Activated B cell treated with CpG ODN at 0.5 μM for 24 hours (primary cell): ENCODE data around the gene DCHS1. TPM values are rescaled to one million over a fixed set of nuclear protein-coding genes. Genes with fewer than 3 reads are reported as not detected.

Source experiments
- ATAC-seq: fragments of 200-7000 bp; cut with Tn5 transposase; one replicate; pipeline ENCODE4 v1.10.0; 2021; ENCODE audit warnings: low read depth, mild to moderate bottlenecking, moderate library complexity
- CTCF ChIA-PET: fragments of 350-600 bp; sonication (Branson Sonifier 250); formaldehyde crosslinking; loops from one replicate; lab custom pipeline; 2021; ENCODE audit warnings: antibody characterized with exemption; lab: Charles Lee
- POLR2A ChIA-PET: fragments of 350-600 bp; sonication (Branson Sonifier 250); formaldehyde crosslinking; loops from one replicate; lab custom pipeline; 2021; ENCODE audit warnings: antibody characterized with exemption; lab: Charles Lee
- DNase-seq: peaks from one replicate; pipeline ENCODE4 v3.0.0; 2022
- H3K27ac Mint-ChIP-seq: one replicate; pipeline ENCODE4 v1.8.0; 2020; ENCODE audit warnings: mixed read lengths
- H3K27me3 Mint-ChIP-seq: one replicate; pipeline ENCODE4 v1.8.0; 2021; ENCODE audit warnings: mixed read lengths
- H3K36me3 Mint-ChIP-seq: one replicate; pipeline ENCODE4 v1.8.0; 2021; ENCODE audit warnings: low read depth, mixed read lengths
- H3K4me1 Mint-ChIP-seq: one replicate; pipeline ENCODE4 v1.8.0; 2021; ENCODE audit warnings: mixed read lengths
- H3K4me3 Mint-ChIP-seq: one replicate; pipeline ENCODE4 v1.8.0; 2020; ENCODE audit warnings: mild to moderate bottlenecking, mixed read lengths
- H3K9me3 Mint-ChIP-seq: one replicate; pipeline ENCODE4 v1.8.0; 2020; ENCODE audit warnings: mixed read lengths
- intact Hi-C: fragments of 100-400 bp; cut with micrococcal nuclease; formaldehyde crosslinking; loops from one replicate; pipeline ENCODE4 v1.15.1; 2024
- total RNA-seq: library from RNA; stranded (reverse); gene quantifications from 2 replicates; pipeline ENCODE4 v1.2.3, GENCODE V29; 2022
- TF ChIP-seq, protein P1 (sequence below): fragments of 200-600 bp; IDR thresholded peaks from one replicate; pipeline ENCODE4 v1.8.0; 2022; ENCODE audit warnings: antibody characterized with exemption, mild to moderate bottlenecking

The DCHS1 gene
- total RNA-seq, 1 donor from 2014 or later = 0.22 TPM

GRCh38 chr11:6619004-6619745, 36.4 kb downstream of the DCHS1 start, which contains the start of gene TPP1:
Gene TPP1 (minus strand): TSS chr11:6619422. CDS start chr11:6619400, 22 bp downstream.
- ATAC-seq (peak; percentile 89), DNase-seq (peak; percentile 87)
- CTCF ChIA-PET = interaction anchor here (1.0 to 3.0 kb wide), 11 partner anchors 8 to 919 kb away, joined by 3 to 26 read pairs (median 5); partner anchors contain the start of genes ILK and MRPL17
- Mint-ChIP-seq H3K9me3 (no peaks in the 10 kb centered on the region), H3K27ac (no peak within 1 kb of the TSS), H3K27me3 (no peaks in the 10 kb centered on the region), H3K4me3 (no peak within 1 kb of the TSS), H3K36me3 (peaks cover 8% of the 10 kb centered on the region), H3K4me1 (peaks cover 7% of the 10 kb centered on the region)
- intact Hi-C loops = loop anchor here (1.0 to 2.0 kb wide), 5 partner anchors 16 to 228 kb away; partner anchors contain the start of genes ARFIP2, ILK, MRPL17 and RRP8
- TF ChIP-seq, protein P1, sequence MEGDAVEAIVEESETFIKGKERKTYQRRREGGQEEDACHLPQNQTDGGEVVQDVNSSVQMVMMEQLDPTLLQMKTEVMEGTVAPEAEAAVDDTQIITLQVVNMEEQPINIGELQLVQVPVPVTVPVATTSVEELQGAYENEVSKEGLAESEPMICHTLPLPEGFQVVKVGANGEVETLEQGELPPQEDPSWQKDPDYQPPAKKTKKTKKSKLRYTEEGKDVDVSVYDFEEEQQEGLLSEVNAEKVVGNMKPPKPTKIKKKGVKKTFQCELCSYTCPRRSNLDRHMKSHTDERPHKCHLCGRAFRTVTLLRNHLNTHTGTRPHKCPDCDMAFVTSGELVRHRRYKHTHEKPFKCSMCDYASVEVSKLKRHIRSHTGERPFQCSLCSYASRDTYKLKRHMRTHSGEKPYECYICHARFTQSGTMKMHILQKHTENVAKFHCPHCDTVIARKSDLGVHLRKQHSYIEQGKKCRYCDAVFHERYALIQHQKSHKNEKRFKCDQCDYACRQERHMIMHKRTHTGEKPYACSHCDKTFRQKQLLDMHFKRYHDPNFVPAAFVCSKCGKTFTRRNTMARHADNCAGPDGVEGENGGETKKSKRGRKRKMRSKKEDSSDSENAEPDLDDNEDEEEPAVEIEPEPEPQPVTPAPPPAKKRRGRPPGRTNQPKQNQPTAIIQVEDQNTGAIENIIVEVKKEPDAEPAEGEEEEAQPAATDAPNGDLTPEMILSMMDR = no peak
- POLR2A ChIA-PET = interaction anchor here (0.5 to 3.5 kb wide), 20 partner anchors 8 to 928 kb away, joined by 3 to 69 read pairs (median 7); partner anchors contain the start of genes ARFIP2, DCHS1, ILK and MRPL17

DNA sequence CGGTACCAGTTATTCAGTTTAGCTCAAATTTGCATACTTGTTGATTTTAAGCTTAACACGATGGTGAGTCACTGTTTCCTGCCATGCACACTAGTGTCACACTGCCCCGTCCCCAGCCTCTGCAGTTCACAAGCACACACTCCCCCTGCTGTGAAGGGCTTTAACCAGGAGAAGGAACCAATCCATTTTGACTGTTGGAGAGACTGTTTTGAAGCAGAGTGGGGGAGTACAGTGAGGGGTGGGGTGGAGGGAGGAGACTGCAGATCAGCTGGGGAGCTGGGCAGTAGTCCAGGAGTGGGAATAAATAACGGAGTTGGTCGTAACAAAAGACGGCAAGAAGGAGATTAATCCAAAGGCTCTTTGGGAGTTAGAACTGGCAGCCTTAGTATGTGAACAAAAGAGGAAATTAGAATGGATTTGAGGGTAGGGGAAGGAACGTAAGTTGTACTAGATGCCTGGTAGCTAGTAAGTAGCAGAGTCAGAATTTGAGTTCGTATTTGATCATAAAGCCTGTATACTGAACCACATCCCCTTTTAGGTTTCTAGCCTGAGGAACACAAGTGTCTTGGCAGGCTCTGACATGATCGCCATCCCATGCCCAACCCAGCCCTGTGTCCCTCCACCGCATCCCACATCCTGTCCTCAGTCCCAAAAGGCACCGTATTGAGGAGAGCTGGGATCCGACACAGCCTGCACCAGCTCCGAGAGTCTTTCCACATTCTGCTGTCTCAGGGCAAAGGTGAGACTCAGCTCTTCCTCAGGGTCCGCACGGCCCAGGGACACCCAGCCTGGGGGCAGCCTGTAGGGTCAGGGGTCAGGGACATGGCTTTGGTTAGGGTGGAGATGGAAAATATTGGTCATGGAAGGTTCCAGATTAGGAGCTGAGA, 37.2 kb downstream of the DCHS1 start:
- CTCF ChIA-PET = interaction anchor here (0.6 to 3.0 kb wide), 12 partner anchors 9 to 918 kb away, joined by 3 to 26 read pairs (median 5); partner anchors contain the start of genes ILK and MRPL17
- ATAC-seq = peak; percentile 49
- DNase-seq = peak; percentile 46
- Mint-ChIP-seq H3K27ac (no peak overlapping the region), H3K27me3 (no peaks in the 10 kb centered on the region), H3K9me3 (no peaks in the 10 kb centered on the region), H3K36me3 (peaks cover 8% of the 10 kb centered on the region), H3K4me3 (no peak overlapping the region), H3K4me1 (peaks cover 7% of the 10 kb centered on the region)
- intact Hi-C loops = loop anchor here (1.0 to 2.0 kb wide), 6 partner anchors 15 to 228 kb away; partner anchors contain the start of genes ARFIP2, ILK, MRPL17 and RRP8
- TF ChIP-seq, protein P1 = no peak
- POLR2A ChIA-PET = interaction anchor here (0.6 to 3.5 kb wide), 21 partner anchors 9 to 927 kb away, joined by 3 to 69 read pairs (median 6); partner anchors contain the start of genes ARFIP2, DCHS1, ILK and MRPL17

GRCh38 chr11:6617315-6617781, 38.3 kb downstream of the DCHS1 start:
- Mint-ChIP-seq H3K27ac (no peak overlapping the region), H3K4me3 (no peak overlapping the region), H3K27me3 (no peaks in the 10 kb centered on the region), H3K9me3 (no peaks in the 10 kb centered on the region), H3K4me1 (peaks cover 7% of the 10 kb centered on the region), H3K36me3 (peaks cover 8% of the 10 kb centered on the region)
- TF ChIP-seq, protein P1 = no peak
- DNase-seq (peak; percentile 12), ATAC-seq (no peak)
- intact Hi-C loops = no loop called here
- CTCF ChIA-PET = interaction anchor here (0.6 to 3.0 kb wide), 7 partner anchors 13 to 138 kb away, joined by 3 to 26 read pairs (median 9); partner anchors contain the start of genes ILK and MRPL17
- POLR2A ChIA-PET = interaction anchor here (1.3 to 3.5 kb wide), 13 partner anchors 10 to 926 kb away, joined by 3 to 69 read pairs (median 14); partner anchors contain the start of genes ARFIP2, ILK, MRPL17 and RRP8

DNA sequence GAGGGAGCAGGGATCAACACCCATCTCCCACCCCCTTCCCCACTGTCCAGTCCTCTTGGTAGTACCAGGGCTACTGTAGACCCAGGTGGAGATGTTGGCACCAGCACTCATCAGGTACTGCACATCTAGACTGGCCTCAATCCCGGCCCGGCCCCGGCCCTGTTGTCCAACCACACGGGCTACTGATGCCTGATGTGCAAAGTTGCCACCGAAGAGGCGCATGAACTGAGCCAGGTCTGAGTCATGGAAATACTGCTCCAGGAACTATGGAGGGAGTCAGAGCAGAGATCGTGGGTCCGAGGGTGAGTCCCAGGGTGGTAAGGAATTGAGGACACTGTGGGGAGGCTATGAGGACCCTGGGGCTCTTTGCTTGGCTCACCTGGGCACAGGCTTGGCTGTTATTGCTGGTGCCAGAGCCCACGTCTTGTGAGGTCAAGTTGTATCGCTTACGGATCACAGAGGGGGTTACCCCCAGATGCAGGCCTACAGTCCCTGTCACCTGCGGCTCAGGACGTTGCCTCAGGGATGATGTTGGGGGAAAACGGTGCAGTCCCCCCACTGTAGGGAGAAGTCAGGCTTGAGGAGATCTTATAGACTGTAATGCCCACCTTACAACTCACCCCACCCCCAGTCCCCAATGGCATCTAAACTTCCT, 38.9 kb downstream of the DCHS1 start:
- TF ChIP-seq, protein P1 = no peak
- H3K27ac Mint-ChIP-seq = peak overlapping the region; percentile 51
- DNase-seq (peak; percentile 10), ATAC-seq (no peak)
- H3K4me3 Mint-ChIP-seq = peak overlapping the region; percentile 12
- ChIA-PET POLR2A (interaction anchor here (3.5 kb wide), 1 partner anchor 13 kb away, joined by 69 read pairs; the partner anchor contains the start of genes ILK and RRP8), CTCF (interaction anchor here (1.8 to 3.0 kb wide), 2 partner anchors 51 to 139 kb away, joined by 5 to 26 read pairs; no protein-coding TSS in a partner anchor)
- intact Hi-C loops = no loop called here
- H3K9me3 Mint-ChIP-seq = no peaks in the 10 kb centered on the region
- H3K4me1 Mint-ChIP-seq = peaks cover 7% of the 10 kb centered on the region
- peaks cover 8% of the 10 kb centered on the region for H3K36me3 Mint-ChIP-seq
- no peaks in the 10 kb centered on the region for H3K27me3 Mint-ChIP-seq
